ENCODE data around the gene RAD23A.

RAD23A gene

GRCh38 chr19:12924621-12925310 lies 20.9 kb upstream of the RAD23A start:
- no peak for DNase-seq (ENCODE audit: extremely low read depth, insufficient read length)
- TF ChIP-seq CTCF (IDR thresholded peaks at IDR 0.05; ENCODE audit: insufficient read depth, low read length, poor library complexity, severe bottlenecking) = no peak
- no peaks in the 10 kb centered on the region for H3K27me3 ChIP-seq (replicated peaks; ENCODE audit: control insufficient read depth, insufficient read depth, low read length)
- H3K4me3 ChIP-seq (replicated peaks; ENCODE audit: low read depth, low read length) = no peak overlapping the region
- H3K36me3 ChIP-seq (ENCODE audit: control insufficient read depth, insufficient read depth, low read length) = peaks cover 37% of the 10 kb centered on the region

- Histone ChIP-seq H3K36me3 (ENCODE audit: control insufficient read depth, insufficient read depth, low read length) (peaks cover 26% of the 10 kb centered on the region), H3K27me3 (replicated peaks; ENCODE audit: control insufficient read depth, insufficient read depth, low read length) (no peaks in the 10 kb centered on the region), H3K4me3 (replicated peaks; ENCODE audit: low read depth, low read length) (no peak overlapping the region)
- no peak for DNase-seq (ENCODE audit: extremely low read depth, insufficient read length)
- peak; percentile 5 for TF ChIP-seq CTCF (IDR thresholded peaks at IDR 0.05; ENCODE audit: insufficient read depth, low read length, poor library complexity, severe bottlenecking)
These were observed 15.5 kb upstream of the RAD23A start for GRCh38 chr19:12930002-12930645.

DNA sequence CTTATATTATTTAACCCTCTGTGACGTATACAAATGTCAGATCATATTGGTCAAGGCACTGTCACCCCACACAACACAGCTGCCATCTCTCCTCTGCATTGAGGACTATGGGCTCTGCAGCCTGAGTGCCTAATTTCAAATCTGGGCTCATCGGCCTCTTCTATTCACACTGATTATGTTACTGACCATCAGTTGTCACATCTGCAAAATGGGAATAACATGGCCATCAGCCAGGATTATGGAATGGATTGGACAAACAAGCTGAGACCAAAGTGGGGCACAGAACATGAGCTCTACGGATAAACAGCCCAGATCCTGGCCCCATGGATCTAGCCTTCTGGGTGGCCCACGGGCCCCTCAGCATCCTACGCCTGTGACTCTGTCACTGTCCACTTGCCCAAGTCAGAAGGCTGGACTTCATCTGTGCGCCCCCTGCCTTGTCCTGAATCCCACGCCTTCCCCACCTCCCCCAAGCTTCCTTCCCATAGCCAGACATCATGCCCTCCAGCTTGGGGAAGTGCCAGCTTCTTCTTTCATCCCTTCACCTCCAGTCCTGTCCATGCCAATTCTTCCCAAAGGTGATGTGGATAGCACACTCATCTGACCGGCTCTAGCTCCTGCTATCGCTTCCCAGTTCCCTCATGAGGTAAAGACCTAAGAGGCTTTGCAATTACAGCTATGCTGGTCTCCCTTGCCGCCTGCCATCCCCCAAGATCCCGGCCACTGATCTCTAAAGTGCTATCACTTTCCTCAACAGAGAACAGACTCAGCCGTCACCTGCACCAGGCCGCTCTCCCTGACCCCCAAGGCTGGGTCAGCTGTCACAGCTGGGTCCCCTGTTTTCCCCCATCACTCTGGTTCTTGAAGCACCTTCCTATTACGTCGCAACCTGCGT lies 13.0 kb upstream of the RAD23A start:
- TF ChIP-seq CTCF (IDR thresholded peaks at IDR 0.05; ENCODE audit: insufficient read depth, low read length, poor library complexity, severe bottlenecking) = no peak
- DNase-seq (ENCODE audit: extremely low read depth, insufficient read length) = no peak
- H3K4me3 ChIP-seq (replicated peaks; ENCODE audit: low read depth, low read length) = peak overlapping the region; percentile 85

DNA sequence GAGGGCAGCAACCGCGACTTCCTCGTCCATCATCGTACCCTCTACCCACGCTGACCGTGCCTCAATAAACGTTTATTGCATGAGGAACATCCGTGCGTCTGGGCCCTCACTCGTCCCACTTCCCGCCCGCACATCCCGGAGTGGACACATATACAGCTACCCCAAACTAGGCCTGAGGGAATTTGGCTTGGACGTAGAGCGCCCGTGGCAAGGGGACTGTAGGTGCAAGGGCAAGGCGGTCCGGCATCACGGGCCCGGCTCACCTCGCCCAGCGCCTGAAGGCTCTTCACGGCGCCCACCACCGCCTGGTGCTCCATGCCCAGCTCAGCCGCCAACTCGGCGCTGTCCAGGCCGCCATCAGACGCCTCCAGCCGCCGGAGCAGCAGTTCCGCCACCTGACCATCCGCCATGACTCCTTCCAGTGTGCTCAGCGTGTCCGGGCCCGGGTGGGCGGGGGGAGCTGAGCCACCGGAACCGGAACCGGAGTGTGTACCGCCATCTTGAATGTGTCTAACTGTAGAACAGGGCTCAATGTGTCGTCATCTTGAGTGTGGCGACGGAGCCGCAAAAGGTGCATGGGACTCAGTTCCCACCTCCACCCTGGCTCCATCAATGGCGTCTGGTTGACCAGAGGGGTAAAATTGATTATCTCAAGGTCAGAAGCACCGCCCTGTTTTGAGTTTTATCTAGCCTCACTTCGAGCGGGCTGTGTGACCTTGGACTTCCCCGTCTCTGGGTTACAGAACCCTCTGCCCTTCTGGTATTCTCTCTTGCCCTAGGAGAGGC lies 12.2 kb upstream of the RAD23A start, which contains the start of gene FARSA:
FARSA (minus strand) TSS at position 425 of the 786 bp plus-strand sequence; CDS start at position 410, 15 bp downstream.
- Histone ChIP-seq H3K27me3 (replicated peaks; ENCODE audit: control insufficient read depth, insufficient read depth, low read length) (no peaks in the 10 kb centered on the region), H3K36me3 (ENCODE audit: control insufficient read depth, insufficient read depth, low read length) (peaks cover 17% of the 10 kb centered on the region), H3K4me3 (replicated peaks; ENCODE audit: low read depth, low read length) (peak within 1 kb of the TSS; percentile 85)
- DNase-seq (ENCODE audit: extremely low read depth, insufficient read length) = peak; percentile 91
- no peak for TF ChIP-seq CTCF (IDR thresholded peaks at IDR 0.05; ENCODE audit: insufficient read depth, low read length, poor library complexity, severe bottlenecking)

More for the DNA sequence above, 13.0 kb upstream of the RAD23A start:
- Histone ChIP-seq H3K27me3 (replicated peaks; ENCODE audit: control insufficient read depth, insufficient read depth, low read length) (no peaks in the 10 kb centered on the region), H3K36me3 (ENCODE audit: control insufficient read depth, insufficient read depth, low read length) (peaks cover 20% of the 10 kb centered on the region)

DNA sequence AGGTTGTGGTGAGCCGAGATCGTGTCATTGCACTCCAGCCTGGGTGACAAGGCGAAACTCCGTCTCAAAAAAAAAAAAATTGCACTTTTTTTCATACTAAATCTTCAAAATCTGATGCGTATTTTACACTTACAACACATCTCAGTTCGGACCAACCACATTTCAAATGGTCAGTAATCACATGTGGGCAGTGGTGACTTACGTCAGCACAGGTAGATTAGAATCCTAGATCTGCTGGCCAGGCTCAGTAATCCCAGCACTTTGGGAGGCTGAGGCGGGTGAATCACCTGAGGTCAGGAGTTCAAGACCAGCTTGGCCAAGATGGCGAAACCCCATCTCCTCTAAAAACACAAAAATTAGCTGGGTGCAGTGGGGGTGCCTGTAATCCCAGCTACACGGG lies 10.6 kb upstream of the RAD23A start:
- no peak for TF ChIP-seq CTCF (IDR thresholded peaks at IDR 0.05; ENCODE audit: insufficient read depth, low read length, poor library complexity, severe bottlenecking)
- no peak overlapping the region for H3K4me3 ChIP-seq (replicated peaks; ENCODE audit: low read depth, low read length)
- H3K36me3 ChIP-seq (ENCODE audit: control insufficient read depth, insufficient read depth, low read length) = peaks cover 13% of the 10 kb centered on the region
- no peaks in the 10 kb centered on the region for H3K27me3 ChIP-seq (replicated peaks; ENCODE audit: control insufficient read depth, insufficient read depth, low read length)
- DNase-seq (ENCODE audit: extremely low read depth, insufficient read length) = no peak
